Calu3 (cell line): ENCODE data around the gene SMR3A. TPM values are rescaled to one million over a fixed set of nuclear protein-coding genes. Genes with fewer than 3 reads are reported as not detected.

ENCODE experiments used
- BruUV-seq: library from RNA; stranded (reverse); fragments of 400-500 nt; replicated peaks from 2 replicates; lab custom pipeline; 2021; lab: Mats Ljungman, UMichigan
- CTCF ChIA-PET: fragments of 300-600 bp; sonication (Branson Sonifier 250); formaldehyde crosslinking; loops from one replicate; lab custom pipeline; 2022; ENCODE audit warnings: antibody characterized with exemption; lab: Charles Lee
- DNase-seq: peaks from one replicate; pipeline ENCODE4 v3.0.0; 2022
- H3K27ac Mint-ChIP-seq: one replicate; pipeline ENCODE4 v1.8.0; 2022; ENCODE audit warnings: mixed read lengths; ENCODE audit not compliant: unreplicated experiment
- H3K27me3 Mint-ChIP-seq: one replicate; pipeline ENCODE4 v1.8.0; 2022; ENCODE audit warnings: mixed read lengths; ENCODE audit not compliant: unreplicated experiment
- H3K36me3 Mint-ChIP-seq: one replicate; pipeline ENCODE4 v1.8.0; 2022; ENCODE audit warnings: mild to moderate bottlenecking, moderate library complexity, mixed read lengths; ENCODE audit not compliant: insufficient read depth, unreplicated experiment
- H3K4me1 Mint-ChIP-seq: one replicate; pipeline ENCODE4 v1.8.0; 2022; ENCODE audit warnings: mild to moderate bottlenecking, low read depth, mixed read lengths; ENCODE audit not compliant: unreplicated experiment
- H3K4me3 Mint-ChIP-seq: one replicate; pipeline ENCODE4 v1.8.0; 2022; ENCODE audit warnings: mild to moderate bottlenecking, low read depth, moderate library complexity, mixed read lengths; ENCODE audit not compliant: unreplicated experiment
- H3K9me3 Mint-ChIP-seq: one replicate; pipeline ENCODE4 v1.8.0; 2022; ENCODE audit warnings: low read depth, mixed read lengths; ENCODE audit not compliant: unreplicated experiment
- intact Hi-C: fragments of 100-400 bp; cut with micrococcal nuclease; formaldehyde crosslinking; loops from one replicate; pipeline ENCODE4 v1.10.0; 2022; ENCODE audit not compliant: unreplicated experiment
- total RNA-seq: library from RNA; stranded (reverse); gene quantifications from 2 replicates; pipeline ENCODE4 v1.2.3, GENCODE V29; 2022
- TF ChIP-seq, protein P1 (sequence below): fragments of 200-600 bp; IDR thresholded peaks from one replicate; pipeline ENCODE4 v1.8.0; 2022; ENCODE audit warnings: antibody characterized with exemption; ENCODE audit not compliant: unreplicated experiment

SMR3A gene
- total RNA-seq, 1 experiment from 2014 or later = not detected

DNA sequence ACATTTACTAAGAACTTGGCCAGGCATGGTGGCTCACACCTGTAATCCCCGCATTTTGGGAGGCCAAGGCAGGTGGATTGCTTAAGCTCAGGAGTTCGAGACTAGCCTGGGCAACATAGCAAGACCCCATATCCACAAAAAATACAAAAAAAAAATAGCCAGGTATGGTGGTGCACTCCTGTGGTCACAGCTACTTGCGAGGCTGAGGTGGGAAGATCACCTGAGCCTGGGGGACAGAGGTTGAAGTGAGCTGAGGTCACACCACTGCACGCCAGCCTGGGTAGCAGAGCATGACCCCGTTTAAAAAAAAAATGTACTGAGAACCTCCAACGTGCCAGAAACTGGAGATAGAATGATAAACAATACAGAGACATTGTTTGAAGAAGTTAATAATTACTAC, 45.2 kb downstream of the SMR3A start:
- no TSS peak for BruUV-seq
- Mint-ChIP-seq H3K4me1 (no peaks in the 10 kb centered on the region), H3K27me3 (no peaks in the 10 kb centered on the region), H3K36me3 (no peaks in the 10 kb centered on the region), H3K4me3 (no peak overlapping the region), H3K9me3 (peaks cover 6% of the 10 kb centered on the region), H3K27ac (no peak overlapping the region)
- CTCF ChIA-PET = no interaction called here
- no peak for DNase-seq
- intact Hi-C loops = no loop called here
- TF ChIP-seq, protein P1, sequence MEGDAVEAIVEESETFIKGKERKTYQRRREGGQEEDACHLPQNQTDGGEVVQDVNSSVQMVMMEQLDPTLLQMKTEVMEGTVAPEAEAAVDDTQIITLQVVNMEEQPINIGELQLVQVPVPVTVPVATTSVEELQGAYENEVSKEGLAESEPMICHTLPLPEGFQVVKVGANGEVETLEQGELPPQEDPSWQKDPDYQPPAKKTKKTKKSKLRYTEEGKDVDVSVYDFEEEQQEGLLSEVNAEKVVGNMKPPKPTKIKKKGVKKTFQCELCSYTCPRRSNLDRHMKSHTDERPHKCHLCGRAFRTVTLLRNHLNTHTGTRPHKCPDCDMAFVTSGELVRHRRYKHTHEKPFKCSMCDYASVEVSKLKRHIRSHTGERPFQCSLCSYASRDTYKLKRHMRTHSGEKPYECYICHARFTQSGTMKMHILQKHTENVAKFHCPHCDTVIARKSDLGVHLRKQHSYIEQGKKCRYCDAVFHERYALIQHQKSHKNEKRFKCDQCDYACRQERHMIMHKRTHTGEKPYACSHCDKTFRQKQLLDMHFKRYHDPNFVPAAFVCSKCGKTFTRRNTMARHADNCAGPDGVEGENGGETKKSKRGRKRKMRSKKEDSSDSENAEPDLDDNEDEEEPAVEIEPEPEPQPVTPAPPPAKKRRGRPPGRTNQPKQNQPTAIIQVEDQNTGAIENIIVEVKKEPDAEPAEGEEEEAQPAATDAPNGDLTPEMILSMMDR = no peak

Other genes starting within 250 kb of the SMR3A start
- not detected in 2 replicates for gene PRR27, start 206.5 kb upstream of the SMR3A start, total RNA-seq
- gene ODAM, start 165.0 kb upstream of the SMR3A start, total RNA-seq = 137 and 214 TPM in 2 replicates
- 1,542 and 2,729 TPM in 2 replicates for gene FDCSP, start 134.6 kb upstream of the SMR3A start, total RNA-seq
- gene CSN3, start 118.2 kb upstream of the SMR3A start, total RNA-seq = 911 and 1,246 TPM in 2 replicates
- not detected in 2 replicates for gene CABS1, start 25.8 kb upstream of the SMR3A start, total RNA-seq
- gene SMR3B, start 22.4 kb downstream of the SMR3A start, total RNA-seq = not detected in 2 replicates
- gene OPRPN, start 37.2 kb downstream of the SMR3A start, total RNA-seq = not detected in 2 replicates
- not detected in 2 replicates for gene MUC7, start 111.4 kb downstream of the SMR3A start, total RNA-seq
- not detected in 2 replicates for gene AMTN, start 157.8 kb downstream of the SMR3A start, total RNA-seq
- gene AMBN, start 231.5 kb downstream of the SMR3A start, total RNA-seq = not detected in 2 replicates